Osteocyte (in vitro differentiated cells): ENCODE data around the gene CHCHD3. TPM values are rescaled to one million over a fixed set of nuclear protein-coding genes. Genes with fewer than 3 reads are reported as not detected.

Source experiments
- DNase-seq: peaks from one replicate; pipeline ENCODE4 v3.0.0; 2021; ENCODE audit warnings: mixed read lengths; ENCODE audit not compliant: unreplicated experiment; ENCODE audit errors: extremely low spot score
- H3K27ac Mint-ChIP-seq: one replicate; pipeline ENCODE4 v1.8.0; 2021; ENCODE audit warnings: mild to moderate bottlenecking, mixed read lengths; ENCODE audit not compliant: unreplicated experiment
- H3K27me3 Mint-ChIP-seq: one replicate; pipeline ENCODE4 v1.8.0; 2021; ENCODE audit warnings: mixed read lengths; ENCODE audit not compliant: unreplicated experiment
- H3K36me3 Mint-ChIP-seq: one replicate; pipeline ENCODE4 v1.8.0; 2021; ENCODE audit warnings: mixed read lengths; ENCODE audit not compliant: unreplicated experiment
- H3K4me1 Mint-ChIP-seq: one replicate; pipeline ENCODE4 v1.8.0; 2021; ENCODE audit warnings: mixed read lengths; ENCODE audit not compliant: unreplicated experiment
- H3K4me3 Mint-ChIP-seq: one replicate; pipeline ENCODE4 v1.8.0; 2021; ENCODE audit warnings: mild to moderate bottlenecking, moderate library complexity, mixed read lengths; ENCODE audit not compliant: unreplicated experiment
- H3K9me3 Mint-ChIP-seq: one replicate; pipeline ENCODE4 v1.8.0; 2021; ENCODE audit warnings: mixed read lengths; ENCODE audit not compliant: unreplicated experiment
- total RNA-seq: library from RNA; stranded (reverse); gene quantifications from 2 replicates; pipeline ENCODE4 v1.2.1, GENCODE V29; 2021
- TF ChIP-seq, protein P1 (sequence below): fragments of 200-600 bp; sonication (generic); IDR thresholded peaks from 2 replicates; pipeline ENCODE4 v1.5.0; 2021; ENCODE audit warnings: antibody characterized with exemption, mild to moderate bottlenecking, moderate library complexity

Gene CHCHD3
- total RNA-seq, 1 donor from 2014 or later = 47.4 TPM

DNA sequence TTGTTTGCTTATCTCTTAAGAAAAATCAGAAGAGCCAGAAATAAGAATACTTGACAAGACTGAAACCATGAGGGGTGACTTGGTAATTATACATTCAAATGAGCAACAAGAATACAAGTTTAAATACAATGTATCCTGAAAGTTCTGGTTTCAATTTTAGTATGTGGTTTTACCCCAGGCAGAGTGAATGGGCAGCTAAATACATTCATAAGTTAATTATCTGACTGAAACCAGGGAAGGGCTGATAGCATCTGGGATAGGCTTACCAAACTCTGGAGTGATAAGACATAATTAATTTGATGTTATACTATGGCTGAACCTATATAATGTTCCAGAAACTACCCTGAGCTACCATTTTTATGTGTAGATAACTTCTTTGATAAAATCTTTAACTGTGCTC lies 253.4 kb downstream of the CHCHD3 start:
- H3K9me3 Mint-ChIP-seq = no peaks in the 10 kb centered on the region
- no peaks in the 10 kb centered on the region for H3K4me1 Mint-ChIP-seq
- H3K4me3 Mint-ChIP-seq = no peak overlapping the region
- peaks cover 4% of the 10 kb centered on the region for H3K36me3 Mint-ChIP-seq
- DNase-seq = no peak
- H3K27ac Mint-ChIP-seq = no peak overlapping the region
- TF ChIP-seq, protein P1, sequence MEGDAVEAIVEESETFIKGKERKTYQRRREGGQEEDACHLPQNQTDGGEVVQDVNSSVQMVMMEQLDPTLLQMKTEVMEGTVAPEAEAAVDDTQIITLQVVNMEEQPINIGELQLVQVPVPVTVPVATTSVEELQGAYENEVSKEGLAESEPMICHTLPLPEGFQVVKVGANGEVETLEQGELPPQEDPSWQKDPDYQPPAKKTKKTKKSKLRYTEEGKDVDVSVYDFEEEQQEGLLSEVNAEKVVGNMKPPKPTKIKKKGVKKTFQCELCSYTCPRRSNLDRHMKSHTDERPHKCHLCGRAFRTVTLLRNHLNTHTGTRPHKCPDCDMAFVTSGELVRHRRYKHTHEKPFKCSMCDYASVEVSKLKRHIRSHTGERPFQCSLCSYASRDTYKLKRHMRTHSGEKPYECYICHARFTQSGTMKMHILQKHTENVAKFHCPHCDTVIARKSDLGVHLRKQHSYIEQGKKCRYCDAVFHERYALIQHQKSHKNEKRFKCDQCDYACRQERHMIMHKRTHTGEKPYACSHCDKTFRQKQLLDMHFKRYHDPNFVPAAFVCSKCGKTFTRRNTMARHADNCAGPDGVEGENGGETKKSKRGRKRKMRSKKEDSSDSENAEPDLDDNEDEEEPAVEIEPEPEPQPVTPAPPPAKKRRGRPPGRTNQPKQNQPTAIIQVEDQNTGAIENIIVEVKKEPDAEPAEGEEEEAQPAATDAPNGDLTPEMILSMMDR = no peak
- no peaks in the 10 kb centered on the region for H3K27me3 Mint-ChIP-seq

DNA sequence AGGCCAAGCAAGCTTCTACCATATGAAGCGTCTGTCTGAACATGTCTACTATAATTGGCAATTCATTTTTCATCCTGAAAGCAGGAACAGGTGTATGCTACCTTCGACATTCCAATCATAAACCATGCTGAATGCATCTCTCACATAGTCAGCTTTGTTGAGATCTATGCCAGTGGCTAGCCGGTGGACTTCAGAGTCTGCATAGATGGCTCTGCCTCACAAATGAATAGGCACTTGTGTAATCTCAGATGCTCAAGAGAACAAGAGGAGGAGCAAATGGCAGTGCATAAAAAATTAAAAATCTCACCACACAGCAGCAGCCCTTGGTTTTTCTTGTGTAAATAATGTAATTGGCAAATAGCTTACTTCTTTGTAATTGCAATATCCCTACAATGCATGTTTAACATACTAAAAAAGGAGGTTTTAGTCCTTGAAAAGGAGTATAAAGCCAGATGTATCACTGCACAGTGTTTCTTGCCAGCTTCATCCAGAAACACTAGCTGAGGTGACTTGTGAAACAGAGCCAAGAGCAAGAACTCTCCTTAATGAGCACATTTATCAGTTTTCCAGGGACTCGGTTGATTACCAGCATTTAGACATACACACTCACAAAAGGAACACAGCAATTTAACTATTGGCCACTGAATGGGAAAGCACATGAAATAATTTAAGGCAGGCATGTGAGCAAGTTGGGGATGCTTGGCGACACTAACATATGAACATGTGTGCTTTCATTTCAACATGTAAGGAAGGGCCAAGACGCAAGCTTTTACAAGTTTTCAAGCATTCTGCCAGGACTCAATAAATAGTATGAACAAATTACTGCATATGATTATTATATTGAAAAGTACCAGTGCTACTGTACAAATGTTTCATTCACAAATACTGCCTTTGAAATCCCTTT lies 255.7 kb downstream of the CHCHD3 start:
- H3K36me3 Mint-ChIP-seq = peaks cover 4% of the 10 kb centered on the region
- no peaks in the 10 kb centered on the region for H3K4me1 Mint-ChIP-seq
- no peak overlapping the region for H3K27ac Mint-ChIP-seq
- no peak for DNase-seq
- no peaks in the 10 kb centered on the region for H3K27me3 Mint-ChIP-seq
- H3K4me3 Mint-ChIP-seq = no peak overlapping the region
- H3K9me3 Mint-ChIP-seq = no peaks in the 10 kb centered on the region
- TF ChIP-seq, protein P1 = no peak

DNA sequence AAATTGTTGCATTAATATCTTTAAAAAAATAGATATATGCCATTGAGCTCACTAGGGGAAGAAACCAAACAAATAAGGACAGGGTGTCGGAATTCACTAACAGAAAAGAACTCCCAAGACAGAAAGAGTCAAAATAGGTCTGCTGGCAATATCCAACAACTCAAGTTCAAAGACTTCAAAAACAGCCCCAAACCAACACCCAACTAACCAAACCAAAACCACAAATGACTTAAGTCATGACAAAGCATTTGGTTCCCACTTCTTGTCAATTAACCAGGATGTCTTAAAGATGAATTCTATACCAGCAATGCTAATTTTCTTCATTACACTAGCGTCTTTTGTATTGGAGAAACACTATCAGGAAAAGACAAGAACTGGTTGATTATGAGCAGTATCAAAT lies 256.7 kb downstream of the CHCHD3 start:
- Mint-ChIP-seq H3K9me3 (no peaks in the 10 kb centered on the region), H3K27me3 (no peaks in the 10 kb centered on the region), H3K4me1 (no peaks in the 10 kb centered on the region), H3K4me3 (no peak overlapping the region), H3K36me3 (peaks cover 4% of the 10 kb centered on the region), H3K27ac (no peak overlapping the region)
- DNase-seq = no peak
- TF ChIP-seq, protein P1 = no peak

DNA sequence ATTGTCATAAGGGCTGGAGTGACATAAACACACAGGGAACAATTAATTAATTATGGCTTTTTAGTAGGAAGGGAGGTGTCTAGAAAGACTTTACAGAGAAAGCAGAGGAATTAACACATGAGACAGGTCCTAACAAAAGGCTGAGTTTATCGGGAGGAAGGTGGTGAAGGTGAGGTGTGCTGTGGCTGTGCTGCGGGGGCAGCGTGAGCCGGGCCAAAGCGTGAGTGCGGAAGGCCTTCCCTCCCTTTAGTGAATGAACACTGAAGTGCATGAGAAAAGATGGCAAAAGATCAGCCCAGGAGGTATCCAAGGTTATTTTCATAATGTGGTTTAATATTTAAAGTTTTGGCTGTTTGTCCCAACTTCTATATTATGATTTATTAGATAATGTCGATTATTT lies 262.2 kb downstream of the CHCHD3 start:
- Mint-ChIP-seq H3K4me3 (no peak overlapping the region), H3K36me3 (peaks cover 2% of the 10 kb centered on the region), H3K4me1 (no peaks in the 10 kb centered on the region), H3K9me3 (no peaks in the 10 kb centered on the region), H3K27ac (no peak overlapping the region), H3K27me3 (no peaks in the 10 kb centered on the region)
- TF ChIP-seq, protein P1 = no peak
- DNase-seq = no peak

DNA sequence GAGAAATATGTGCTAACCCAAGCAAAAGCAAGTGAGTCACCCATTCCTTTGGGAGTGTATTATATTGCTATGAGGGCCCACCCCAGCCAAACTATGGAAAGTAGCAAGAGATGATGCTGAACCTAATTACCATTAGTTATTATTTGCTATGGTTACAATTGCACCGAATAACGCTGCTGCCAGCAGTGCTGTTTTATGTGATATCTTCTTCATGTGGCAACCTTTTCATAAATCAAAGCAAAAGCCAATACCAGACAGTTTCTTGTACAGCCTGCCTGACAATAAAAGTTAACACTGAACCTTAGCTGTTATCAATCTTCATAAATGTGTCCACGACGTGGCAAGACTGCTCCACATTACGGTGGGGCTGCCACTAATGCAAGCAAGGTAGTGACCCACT lies 263.9 kb downstream of the CHCHD3 start:
- H3K4me1 Mint-ChIP-seq = no peaks in the 10 kb centered on the region
- H3K4me3 Mint-ChIP-seq = no peak overlapping the region
- H3K36me3 Mint-ChIP-seq = no peaks in the 10 kb centered on the region
- no peak overlapping the region for H3K27ac Mint-ChIP-seq
- no peaks in the 10 kb centered on the region for H3K27me3 Mint-ChIP-seq
- no peaks in the 10 kb centered on the region for H3K9me3 Mint-ChIP-seq
- TF ChIP-seq, protein P1 = no peak
- no peak for DNase-seq
